B cell (primary cell): Measurements from ENCODE around the gene GATAD1. TPM values are rescaled to one million over a fixed set of nuclear protein-coding genes. Genes with fewer than 3 reads are reported as not detected.
"Not testable (repeated sequence)": the region's sequence is repeated elsewhere in the genome, so short reads cannot be mapped to it uniquely, and the experiment has no call there.

ENCODE experiments used
- ATAC-seq: fragments of 200-7000 bp; cut with Tn5 transposase; one replicate; pipeline ENCODE4 v1.10.0; 2021; ENCODE audit warnings: low read depth, mild to moderate bottlenecking, moderate number of reproducible peaks, moderate library complexity
- CTCF ChIA-PET: fragments of 350-600 bp; sonication (Branson Sonifier 250); formaldehyde crosslinking; loops from one replicate; lab custom pipeline; 2021; ENCODE audit warnings: antibody characterized with exemption, inconsistent platforms; lab: Charles Lee
- POLR2A ChIA-PET: fragments of 350-600 bp; sonication (Branson Sonifier 250); formaldehyde crosslinking; loops from one replicate; lab custom pipeline; 2021; ENCODE audit warnings: antibody characterized with exemption; lab: Charles Lee
- DNase-seq: peaks from one replicate; pipeline ENCODE4 v3.0.0; 2013
- H2AFZ ChIP-seq: 2 replicates; pipeline ENCODE4 v1.6.1; 2012; ENCODE audit warnings: mild to moderate bottlenecking, low read depth, low read length; ENCODE audit not compliant: insufficient read depth, poor library complexity, severe bottlenecking
- H3K27ac ChIP-seq, 2 donors: 1 replicate in 1 of 2; 2 replicates in 1 of 2; pipeline ENCODE4 v1.5.1; 2012 to 2013; ENCODE audit warnings: low read length in 2 of 2, mild to moderate bottlenecking in 2 of 2, moderate library complexity in 1 of 2
- H3K27me3 ChIP-seq, 4 experiments: fragments of 200-600 bp in 1 of 4; sonication (generic) in 1 of 4; replicated peaks in 1 of 4; 1 replicate in 2 of 4; 2 replicates in 2 of 4; pipeline versions ENCODE4 v1.6.1 to v1.7.0; 2013 to 2016; ENCODE audit warnings: low read length in 3 of 4, mild to moderate bottlenecking in 2 of 4, mixed read lengths in 1 of 4, moderate library complexity in 1 of 4; ENCODE audit not compliant: insufficient read depth in 4 of 4, control insufficient read depth in 3 of 4; ENCODE audit errors: control extremely low read depth in 1 of 4
- H3K36me3 ChIP-seq, 2 experiments: replicated peaks in 1 of 2; 1 replicate in 1 of 2; 2 replicates in 1 of 2; pipeline versions ENCODE4 v1.6.1 to v1.7.1; 2013; ENCODE audit warnings: low read length in 1 of 2; ENCODE audit not compliant: insufficient read depth in 2 of 2, control insufficient read depth in 1 of 2; ENCODE audit errors: control extremely low read depth in 1 of 2, extremely low read depth in 1 of 2
- H3K4me1 ChIP-seq, 2 donors: fragments of 200-600 bp in 1 of 2; sonication (generic) in 1 of 2; 1 replicate in 1 of 2; 2 replicates in 1 of 2; pipeline versions ENCODE4 v1.5.1 to v1.6.1; 2013 to 2017; ENCODE audit warnings: low read length in 2 of 2; ENCODE audit not compliant: control insufficient read depth in 2 of 2, insufficient read depth in 2 of 2
- H3K4me2 ChIP-seq: replicated peaks from 2 replicates; pipeline ENCODE3; 2012; ENCODE audit warnings: mild to moderate bottlenecking, low read depth, low read length; ENCODE audit not compliant: poor library complexity, severe bottlenecking
- H3K4me3 ChIP-seq, 5 experiments: fragments of 200-600 bp in 1 of 5; sonication (generic) in 1 of 5; 1 replicate in 3 of 5; 2 replicates in 2 of 5; pipeline versions ENCODE4 v1.5.1 to v1.7.0; 2011 to 2016; ENCODE audit warnings: low read length in 4 of 5, mild to moderate bottlenecking in 4 of 5, low read depth in 2 of 5, control low read depth in 1 of 5, moderate library complexity in 1 of 5; ENCODE audit not compliant: insufficient read depth in 1 of 5; ENCODE audit errors: control extremely low read depth in 1 of 5, extremely low read depth in 1 of 5
- H3K79me2 ChIP-seq: fragments of 200-600 bp; sonication (generic); one replicate; pipeline ENCODE4 v1.6.0; 2016; ENCODE audit warnings: low read length; ENCODE audit not compliant: control insufficient read depth, insufficient read depth
- H3K9ac ChIP-seq: fragments of 200-600 bp; sonication (generic); 2 replicates; pipeline ENCODE4 v1.6.1; 2017; ENCODE audit warnings: mild to moderate bottlenecking, low read length, moderate library complexity
- H3K9me3 ChIP-seq, 3 donors: one replicate each; pipeline versions ENCODE4 v1.6.1 to v1.7.1; 2013; ENCODE audit warnings: low read length in 2 of 3; ENCODE audit not compliant: control insufficient read depth in 2 of 3, insufficient read depth in 1 of 3; ENCODE audit errors: control extremely low read depth in 1 of 3
- H4K20me1 ChIP-seq: 2 replicates; pipeline ENCODE4 v1.6.0; 2012; ENCODE audit warnings: mild to moderate bottlenecking, low read length; ENCODE audit not compliant: insufficient read depth, control insufficient read depth, poor library complexity, severe bottlenecking
- H3K27ac Mint-ChIP-seq: one replicate; pipeline ENCODE4 v1.8.0; 2021; ENCODE audit warnings: mixed read lengths
- H3K27me3 Mint-ChIP-seq: one replicate; pipeline ENCODE4 v1.8.0; 2021; ENCODE audit warnings: mixed read lengths
- H3K4me1 Mint-ChIP-seq: one replicate; pipeline ENCODE4 v1.8.0; 2021; ENCODE audit warnings: mixed read lengths
- H3K4me3 Mint-ChIP-seq: one replicate; pipeline ENCODE4 v1.8.0; 2021; ENCODE audit warnings: mixed read lengths
- H3K9me3 Mint-ChIP-seq: one replicate; pipeline ENCODE4 v1.8.0; 2022; ENCODE audit warnings: mixed read lengths; ENCODE audit not compliant: insufficient read depth
- WGBS: methylation state at CpG from one replicate; pipeline ENCODE4 v1.1.5; 2013; ENCODE audit warnings: missing lambda C conversion rate; ENCODE audit not compliant: insufficient coverage; 5-methylcytosine and 5-hydroxymethylcytosine counted together
- intact Hi-C: fragments of 100-400 bp; cut with micrococcal nuclease; formaldehyde crosslinking; loops from one replicate; pipeline ENCODE4 v1.10.0; 2022
- polyA plus RNA-seq: library from polyadenylated mRNA; depleted of rRNA; stranded (reverse); fragments of >200 nt; gene quantifications from 2 replicates; pipeline ENCODE4 v1.2.3, GENCODE V29; 2012
- total RNA-seq, 2 donors: library from RNA; stranded (reverse); fragments of 120-200 nt in 1 of 2; gene quantifications; 1 replicate in 1 of 2; 2 replicates in 1 of 2; pipeline versions ENCODE4 v1.2.3 to v1.2.4, GENCODE V29; 2013 to 2022

The GATAD1 gene
- total and polyA plus RNA-seq, 2 donors (not counting 1 experiment from before 2014, with no cell fraction given), result 33.6 to 71.7 TPM

DNA sequence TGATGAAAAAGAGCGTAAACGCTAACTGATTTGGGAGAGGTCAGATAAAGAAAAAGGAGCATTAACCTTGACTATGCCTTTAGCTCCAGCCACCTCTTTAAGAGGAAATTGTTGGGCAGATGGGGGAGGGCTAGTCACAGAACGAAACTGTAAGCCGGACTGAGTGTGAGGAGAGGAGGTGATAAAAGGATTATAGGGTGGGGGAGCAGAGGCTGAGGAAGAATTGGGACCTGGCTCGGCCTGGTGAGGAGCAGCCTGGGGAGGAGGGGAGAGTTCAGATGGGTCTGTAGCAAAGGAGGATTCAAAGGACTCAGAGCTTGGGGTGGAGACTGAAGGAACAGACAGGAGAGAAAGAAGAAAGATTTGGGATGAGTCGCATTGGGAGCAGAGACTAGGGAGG lies 36.3 kb downstream of the GATAD1 start:
- H3K4me1 Mint-ChIP-seq, H3K9ac ChIP-seq, H3K4me1 ChIP-seq, H3K27me3 Mint-ChIP-seq, H3K79me2 ChIP-seq, H2AFZ ChIP-seq, H3K4me3 Mint-ChIP-seq, H4K20me1 ChIP-seq, H3K9me3 Mint-ChIP-seq, ATAC-seq, H3K27me3 ChIP-seq, H3K4me2 ChIP-seq, DNase-seq, H3K9me3 ChIP-seq, CTCF ChIA-PET, H3K4me3 ChIP-seq, intact Hi-C loops, POLR2A ChIA-PET, H3K27ac Mint-ChIP-seq, H3K27ac ChIP-seq: not testable (repeated sequence)
- peaks cover 7 to 19% of the 10 kb centered on the region in 2 experiments for H3K36me3 ChIP-seq
- 87% methylated on average over 4 of the region's 6 CpGs for whole genome bisulfite sequencing

DNA sequence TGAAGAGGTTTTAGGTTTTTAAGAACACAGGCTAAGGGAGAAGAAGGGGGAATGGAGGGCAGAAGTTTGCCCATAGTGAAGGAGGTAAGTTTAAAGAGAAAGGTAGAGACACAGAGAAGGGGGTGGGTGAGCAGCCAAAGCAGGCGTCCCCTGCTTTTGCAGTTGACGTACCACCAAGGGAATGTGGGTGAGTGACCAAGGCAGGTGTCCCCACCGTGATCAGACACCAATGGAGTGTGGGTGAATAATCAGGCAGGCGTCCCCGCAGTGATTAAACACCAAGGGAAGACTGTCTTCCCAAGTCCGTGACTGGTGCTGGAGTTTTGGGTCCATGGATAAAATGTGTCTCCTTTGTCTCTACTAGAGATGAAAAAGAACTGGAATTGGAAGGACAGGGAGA lies 36.9 kb downstream of the GATAD1 start:
- peaks cover 8 to 25% of the 10 kb centered on the region in 2 experiments for H3K36me3 ChIP-seq
- H3K27ac ChIP-seq, ATAC-seq, H3K27me3 Mint-ChIP-seq, DNase-seq, H3K27me3 ChIP-seq, H3K4me2 ChIP-seq, H3K9me3 Mint-ChIP-seq, H4K20me1 ChIP-seq, intact Hi-C loops, H3K79me2 ChIP-seq, H3K4me1 Mint-ChIP-seq, H3K27ac Mint-ChIP-seq, H3K4me1 ChIP-seq, H2AFZ ChIP-seq, H3K9me3 ChIP-seq, H3K4me3 Mint-ChIP-seq, H3K9ac ChIP-seq, POLR2A ChIA-PET, H3K4me3 ChIP-seq, CTCF ChIA-PET: not testable (repeated sequence)
- 94% methylated on average over 6 of the region's 6 CpGs for WGBS
